A549 (cell line): ENCODE results near the gene SEMA4D.

Source experiments
- EP300 ChIP-seq, 2 experiments: fragments of >200 bp; sonication (Bioruptor Twin); formaldehyde crosslinking; IDR thresholded peaks; 2 replicates in 1 of 2; 3 replicates in 1 of 2; pipeline ENCODE4 v1.6.1; 2016 to 2017
- POLR2A ChIP-seq: IDR thresholded peaks from 2 replicates; pipeline ENCODE4 v1.6.1; 2012; ENCODE audit warnings: mild to moderate bottlenecking, low read length
- POLR2AphosphoS2 ChIP-seq: conservative IDR thresholded peaks from 2 replicates; pipeline ENCODE4 v1.6.1; 2012; ENCODE audit warnings: low read length, improper control_type of control experiment, inconsistent platforms
- RAD21 ChIP-seq, 2 experiments: fragments of >200 bp in 1 of 2; sonication (Bioruptor Twin) in 1 of 2; formaldehyde crosslinking in 1 of 2; IDR thresholded peaks in 1 of 2; conservative IDR thresholded peaks in 1 of 2; 2 replicates in 1 of 2; 3 replicates in 1 of 2; pipeline ENCODE4 v1.6.1; 2012 to 2018; ENCODE audit warnings: inconsistent platforms in 1 of 2
- RCOR1 ChIP-seq: fragments of 150-350 bp; IDR thresholded peaks from 2 replicates; pipeline ENCODE4 v1.6.1; 2014; ENCODE audit warnings: antibody characterized with exemption, low read length, low read depth
- SREBF2 ChIP-seq: fragments of 450-650 bp; IDR thresholded peaks from 2 replicates; pipeline ENCODE4 v1.6.1; 2014; ENCODE audit warnings: mild to moderate bottlenecking, moderate library complexity
- TF ChIP-seq, protein P1 (sequence below): IDR thresholded peaks from 2 replicates; pipeline ENCODE4 v1.6.1; 2012
- TF ChIP-seq, protein P2 (sequence below): fragments of >200 bp; sonication (Bioruptor Twin); formaldehyde crosslinking; IDR thresholded peaks from 3 replicates; pipeline ENCODE4 v1.5.1; 2016

DNA sequence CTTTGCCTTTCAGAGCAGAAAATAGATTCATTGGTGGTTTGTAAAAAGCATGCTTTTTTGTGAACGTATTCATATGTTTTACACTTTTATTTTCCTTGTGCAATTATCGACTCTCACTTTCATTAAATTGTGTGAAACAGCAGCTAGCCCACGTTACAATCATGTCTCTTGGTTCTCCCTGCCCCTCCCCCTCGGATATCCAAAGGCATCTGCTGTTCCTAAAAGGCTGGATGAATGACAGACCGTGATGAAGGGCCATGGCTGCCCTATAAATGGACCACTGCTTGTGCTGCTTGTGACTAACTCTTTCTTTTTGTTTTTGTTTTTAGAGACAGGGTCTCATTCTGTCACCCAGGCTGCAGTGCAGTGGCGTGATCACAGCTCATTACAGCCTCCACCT lies 17.0 kb upstream of the SEMA4D start:
- TF ChIP-seq, protein P1, sequence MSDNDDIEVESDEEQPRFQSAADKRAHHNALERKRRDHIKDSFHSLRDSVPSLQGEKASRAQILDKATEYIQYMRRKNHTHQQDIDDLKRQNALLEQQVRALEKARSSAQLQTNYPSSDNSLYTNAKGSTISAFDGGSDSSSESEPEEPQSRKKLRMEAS, result no peak
- TF ChIP-seq, protein P2, sequence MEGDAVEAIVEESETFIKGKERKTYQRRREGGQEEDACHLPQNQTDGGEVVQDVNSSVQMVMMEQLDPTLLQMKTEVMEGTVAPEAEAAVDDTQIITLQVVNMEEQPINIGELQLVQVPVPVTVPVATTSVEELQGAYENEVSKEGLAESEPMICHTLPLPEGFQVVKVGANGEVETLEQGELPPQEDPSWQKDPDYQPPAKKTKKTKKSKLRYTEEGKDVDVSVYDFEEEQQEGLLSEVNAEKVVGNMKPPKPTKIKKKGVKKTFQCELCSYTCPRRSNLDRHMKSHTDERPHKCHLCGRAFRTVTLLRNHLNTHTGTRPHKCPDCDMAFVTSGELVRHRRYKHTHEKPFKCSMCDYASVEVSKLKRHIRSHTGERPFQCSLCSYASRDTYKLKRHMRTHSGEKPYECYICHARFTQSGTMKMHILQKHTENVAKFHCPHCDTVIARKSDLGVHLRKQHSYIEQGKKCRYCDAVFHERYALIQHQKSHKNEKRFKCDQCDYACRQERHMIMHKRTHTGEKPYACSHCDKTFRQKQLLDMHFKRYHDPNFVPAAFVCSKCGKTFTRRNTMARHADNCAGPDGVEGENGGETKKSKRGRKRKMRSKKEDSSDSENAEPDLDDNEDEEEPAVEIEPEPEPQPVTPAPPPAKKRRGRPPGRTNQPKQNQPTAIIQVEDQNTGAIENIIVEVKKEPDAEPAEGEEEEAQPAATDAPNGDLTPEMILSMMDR, result no peak
- TF ChIP-seq POLR2A (no peak), RCOR1 (no peak), SREBF2 (no peak), RAD21 (conservative IDR thresholded peaks at IDR 0.05 in 1 of 2, IDR thresholded peaks at IDR 0.05 in 1 of 2) (no peak), POLR2AphosphoS2 (no peak), EP300 (IDR thresholded peaks at IDR 0.05) (no peak)
